Stimulated activated naive CD8-positive, alpha-beta T cell treated with anti-CD3 and anti-CD28 coated beads, Interleukin-15, amount 100 ng/mL, for 72 hours (primary cell): ENCODE measurements around the gene PHAX.
"Not testable (repeated sequence)": the region's sequence is repeated elsewhere in the genome, so short reads cannot be mapped to it uniquely, and the experiment has no call there.

Experiments
- ATAC-seq: fragments of 150-1000 bp; cut with Tn5 transposase; 2 replicates; pipeline ENCODE4 v1.10.0; 2021; ENCODE audit warnings: mild to moderate bottlenecking, moderate library complexity
- DNase-seq, 2 donors: peaks; one replicate each; pipeline ENCODE4 v3.0.0; 2021 to 2022
- H3K27ac Mint-ChIP-seq, 2 donors: one replicate each; pipeline ENCODE4 v1.8.0; 2022; ENCODE audit warnings: mild to moderate bottlenecking in 2 of 2, mixed read lengths in 2 of 2, moderate library complexity in 2 of 2
- H3K27me3 Mint-ChIP-seq: one replicate; pipeline ENCODE4 v1.8.0; 2022; ENCODE audit warnings: mixed read lengths
- H3K4me1 Mint-ChIP-seq: one replicate; pipeline ENCODE4 v1.8.0; 2022; ENCODE audit warnings: mild to moderate bottlenecking, mixed read lengths
- H3K4me3 Mint-ChIP-seq, 2 donors: one replicate each; pipeline ENCODE4 v1.8.0; 2022; ENCODE audit warnings: mild to moderate bottlenecking in 2 of 2, mixed read lengths in 2 of 2, moderate library complexity in 1 of 2
- H3K9me3 Mint-ChIP-seq, 2 donors: one replicate each; pipeline ENCODE4 v1.8.0; 2022; ENCODE audit warnings: mixed read lengths in 2 of 2

PHAX gene

GRCh38 chr5:126594748-126595485 is 5.8 kb upstream of the PHAX start, which contains the start of gene ALDH7A1:
Gene ALDH7A1 (minus strand): TSS chr5:126595219. CDS start chr5:126595198, 21 bp downstream.
- Mint-ChIP-seq H3K9me3 (peaks cover 3 to 8% of the 10 kb centered on the region in 2 donors), H3K27me3 (no peaks in the 10 kb centered on the region), H3K4me3 (peak within 1 kb of the TSS; percentile 89 to 96), H3K4me1 (peaks cover 21% of the 10 kb centered on the region), H3K27ac (peak within 1 kb of the TSS; percentile 67 to 90)
- ATAC-seq = peak; percentile 87
- DNase-seq = peak; percentile 40 to 42

- H3K27me3 Mint-ChIP-seq = no peaks in the 10 kb centered on the region
- peak overlapping the region in 1 of 2 donors; percentile 30 for H3K27ac Mint-ChIP-seq
- no peak for ATAC-seq
Measured at GRCh38 chr5:126595486-126596083, 5.2 kb upstream of the PHAX start.

GRCh38 chr5:126597156-126597555 is 3.6 kb upstream of the PHAX start:
- DNase-seq = no peak
- peaks cover 6 to 13% of the 10 kb centered on the region in 2 donors for H3K9me3 Mint-ChIP-seq
- ATAC-seq = no peak
- H3K27me3 Mint-ChIP-seq = no peaks in the 10 kb centered on the region
- H3K27ac Mint-ChIP-seq = no peak overlapping the region
- no peak overlapping the region for H3K4me3 Mint-ChIP-seq
- H3K4me1 Mint-ChIP-seq = peaks cover 31% of the 10 kb centered on the region

More at GRCh38 chr5:126595486-126596083, 5.2 kb upstream of the PHAX start:
- Mint-ChIP-seq H3K9me3 (peaks cover 6 to 13% of the 10 kb centered on the region in 2 donors), H3K4me3 (peak overlapping the region; percentile 89 to 96), H3K4me1 (peaks cover 26% of the 10 kb centered on the region)
- DNase-seq = no peak

- DNase-seq (no peak), ATAC-seq (no peak)
- peaks cover 37% of the 10 kb centered on the region for H3K4me1 Mint-ChIP-seq
- no peak overlapping the region for H3K27ac Mint-ChIP-seq
- H3K4me3 Mint-ChIP-seq = no peak overlapping the region
- no peaks in the 10 kb centered on the region for H3K27me3 Mint-ChIP-seq
- H3K9me3 Mint-ChIP-seq = peaks cover 6 to 13% of the 10 kb centered on the region in 2 donors
Measured at GRCh38 chr5:126599499-126599898, 1.2 kb upstream of the PHAX start.

GRCh38 chr5:126599971-126600630 is 646 bp upstream of the PHAX start:
- H3K27me3 Mint-ChIP-seq, DNase-seq, ATAC-seq: not testable (repeated sequence)
- Mint-ChIP-seq H3K27ac (peak overlapping the region in 1 of 2 donors; percentile 24), H3K4me3 (peak overlapping the region; percentile 95 to 99), H3K9me3 (peaks cover 6 to 13% of the 10 kb centered on the region in 2 donors), H3K4me1 (peaks cover 32% of the 10 kb centered on the region)

- Mint-ChIP-seq H3K9me3 (peaks cover 6 to 13% of the 10 kb centered on the region in 2 donors), H3K4me1 (peaks cover 48% of the 10 kb centered on the region), H3K27ac (peak overlapping the region; percentile 36 to 52), H3K27me3 (no peaks in the 10 kb centered on the region), H3K4me3 (peak overlapping the region in 1 of 2 donors; percentile 32)
- no peak for DNase-seq
- ATAC-seq = no peak
Measured at GRCh38 chr5:126603402-126603991, 2.8 kb downstream of the PHAX start.

- Mint-ChIP-seq H3K4me3 (peak overlapping the region in 1 of 2 donors; percentile 46), H3K4me1 (peaks cover 51% of the 10 kb centered on the region), H3K27ac (no peak overlapping the region), H3K27me3 (no peaks in the 10 kb centered on the region), H3K9me3 (no peaks in the 10 kb centered on the region)
- DNase-seq = no peak
- no peak for ATAC-seq
Measured at GRCh38 chr5:126605525-126605924, 4.8 kb downstream of the PHAX start.

- ATAC-seq = no peak
- Mint-ChIP-seq H3K4me3 (no peak overlapping the region), H3K27ac (no peak overlapping the region), H3K27me3 (no peaks in the 10 kb centered on the region), H3K4me1 (peaks cover 55% of the 10 kb centered on the region), H3K9me3 (no peaks in the 10 kb centered on the region)
- DNase-seq = no peak
Measured at GRCh38 chr5:126610160-126610559, 9.4 kb downstream of the PHAX start.

GRCh38 chr5:126610616-126611015 is 9.9 kb downstream of the PHAX start:
- Mint-ChIP-seq H3K4me3 (no peak overlapping the region), H3K9me3 (no peaks in the 10 kb centered on the region), H3K27ac (no peak overlapping the region), H3K4me1 (peaks cover 55% of the 10 kb centered on the region), H3K27me3 (no peaks in the 10 kb centered on the region)
- ATAC-seq (no peak), DNase-seq (no peak)

- ATAC-seq (no peak), DNase-seq (no peak)
- H3K9me3 Mint-ChIP-seq = no peaks in the 10 kb centered on the region
- H3K27ac Mint-ChIP-seq = peak overlapping the region; percentile 40 to 44
- no peak overlapping the region for H3K4me3 Mint-ChIP-seq
- no peaks in the 10 kb centered on the region for H3K27me3 Mint-ChIP-seq
- peaks cover 42% of the 10 kb centered on the region for H3K4me1 Mint-ChIP-seq
Measured at GRCh38 chr5:126613941-126614592, 13.3 kb downstream of the PHAX start.

- Mint-ChIP-seq H3K4me3 (no peak overlapping the region), H3K9me3 (no peaks in the 10 kb centered on the region), H3K4me1 (peaks cover 35% of the 10 kb centered on the region), H3K27me3 (no peaks in the 10 kb centered on the region), H3K27ac (peak overlapping the region in 1 of 2 donors; percentile 42)
- no peak for ATAC-seq
- DNase-seq = no peak
Measured at GRCh38 chr5:126615286-126615685, 14.5 kb downstream of the PHAX start.

- not testable (repeated sequence) for DNase-seq, H3K27me3 Mint-ChIP-seq, H3K4me3 Mint-ChIP-seq, H3K9me3 Mint-ChIP-seq, ATAC-seq
- H3K27ac Mint-ChIP-seq = peak overlapping the region in 1 of 2 donors; percentile 83
- peaks cover 18% of the 10 kb centered on the region for H3K4me1 Mint-ChIP-seq
Measured at GRCh38 chr5:126617603-126618002, 16.9 kb downstream of the PHAX start.

- H3K27me3 Mint-ChIP-seq = no peaks in the 10 kb centered on the region
- H3K4me3 Mint-ChIP-seq = no peak overlapping the region
- H3K27ac Mint-ChIP-seq = peak overlapping the region in 1 of 2 donors; percentile 7
- ATAC-seq (no peak), DNase-seq (no peak)
- H3K9me3 Mint-ChIP-seq = no peaks in the 10 kb centered on the region
- H3K4me1 Mint-ChIP-seq = peaks cover 19% of the 10 kb centered on the region
Measured at GRCh38 chr5:126619781-126620180, 19.0 kb downstream of the PHAX start.

- ATAC-seq = peak; percentile 50
- H3K4me3 Mint-ChIP-seq = no peak overlapping the region
- no peak for DNase-seq
- H3K27me3 Mint-ChIP-seq = no peaks in the 10 kb centered on the region
- peaks cover 13% of the 10 kb centered on the region for H3K4me1 Mint-ChIP-seq
- H3K9me3 Mint-ChIP-seq = no peaks in the 10 kb centered on the region
- peak overlapping the region in 1 of 2 donors; percentile 47 for H3K27ac Mint-ChIP-seq
Measured at GRCh38 chr5:126624534-126624933, 23.8 kb downstream of the PHAX start.

- Mint-ChIP-seq H3K4me1 (peaks cover 13% of the 10 kb centered on the region), H3K27ac (no peak overlapping the region), H3K4me3 (no peak overlapping the region), H3K27me3 (no peaks in the 10 kb centered on the region), H3K9me3 (no peaks in the 10 kb centered on the region)
- DNase-seq (no peak), ATAC-seq (no peak)
Measured at GRCh38 chr5:126628102-126628501, 27.4 kb downstream of the PHAX start.
